ENCODE measurements around the gene VKORC1L1. TPM values are rescaled to one million over a fixed set of nuclear protein-coding genes. Genes with fewer than 3 reads are reported as not detected.
"Not testable (repeated sequence)": the region's sequence is repeated elsewhere in the genome, so short reads cannot be mapped to it uniquely, and the experiment has no call there.

Gene VKORC1L1
- total and polyA plus RNA-seq, 2 donors from 2014 or later, result 6.5 to 18.0 TPM

DNA sequence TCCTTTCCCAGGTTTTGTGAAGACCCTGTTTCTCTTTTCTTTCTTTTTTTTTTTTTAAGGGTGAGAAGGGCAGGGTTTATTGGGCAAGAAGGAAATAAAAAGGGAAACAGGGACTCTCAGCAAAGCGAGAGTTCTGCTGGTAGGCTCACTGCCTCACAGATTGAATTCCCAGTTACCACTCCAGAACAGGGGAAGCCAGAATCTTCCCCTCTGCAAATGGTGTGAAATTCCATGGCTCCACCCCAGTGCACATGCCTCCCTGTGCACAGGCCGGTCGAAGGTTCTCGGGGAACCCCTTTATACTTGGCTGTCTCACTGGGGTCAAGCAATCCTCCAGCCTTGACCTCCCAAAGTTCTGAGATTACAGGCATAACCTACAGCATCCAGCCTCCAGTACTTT is 119.7 kb downstream of the VKORC1L1 start:
- Histone ChIP-seq H3K4me3 (ENCODE audit: low read length in 3 of 3) (no peak overlapping the region), H3K27me3 (ENCODE audit: control insufficient read depth, insufficient read depth, low read length) (no peaks in the 10 kb centered on the region), H3K27ac (ENCODE audit: low read depth in 2 of 2, low read length in 2 of 2) (no peak overlapping the region), H3K9ac (ENCODE audit: low read length in 3 of 3) (no peak overlapping the region), H3K4me1 (ENCODE audit: control insufficient read depth in 2 of 3, insufficient read depth in 2 of 3, low read depth in 1 of 3, low read length in 3 of 3) (peaks cover 0 to 4% (median 0%) of the 10 kb centered on the region in 3 donors), H3K9me3 (ENCODE audit: control insufficient read depth in 2 of 3, insufficient read depth in 1 of 3, low read length in 3 of 3) (no peaks in the 10 kb centered on the region), H3K36me3 (ENCODE audit: control insufficient read depth in 2 of 3, insufficient read depth in 3 of 3, low read length in 3 of 3) (no peaks in the 10 kb centered on the region)
- TF ChIP-seq, protein P1, sequence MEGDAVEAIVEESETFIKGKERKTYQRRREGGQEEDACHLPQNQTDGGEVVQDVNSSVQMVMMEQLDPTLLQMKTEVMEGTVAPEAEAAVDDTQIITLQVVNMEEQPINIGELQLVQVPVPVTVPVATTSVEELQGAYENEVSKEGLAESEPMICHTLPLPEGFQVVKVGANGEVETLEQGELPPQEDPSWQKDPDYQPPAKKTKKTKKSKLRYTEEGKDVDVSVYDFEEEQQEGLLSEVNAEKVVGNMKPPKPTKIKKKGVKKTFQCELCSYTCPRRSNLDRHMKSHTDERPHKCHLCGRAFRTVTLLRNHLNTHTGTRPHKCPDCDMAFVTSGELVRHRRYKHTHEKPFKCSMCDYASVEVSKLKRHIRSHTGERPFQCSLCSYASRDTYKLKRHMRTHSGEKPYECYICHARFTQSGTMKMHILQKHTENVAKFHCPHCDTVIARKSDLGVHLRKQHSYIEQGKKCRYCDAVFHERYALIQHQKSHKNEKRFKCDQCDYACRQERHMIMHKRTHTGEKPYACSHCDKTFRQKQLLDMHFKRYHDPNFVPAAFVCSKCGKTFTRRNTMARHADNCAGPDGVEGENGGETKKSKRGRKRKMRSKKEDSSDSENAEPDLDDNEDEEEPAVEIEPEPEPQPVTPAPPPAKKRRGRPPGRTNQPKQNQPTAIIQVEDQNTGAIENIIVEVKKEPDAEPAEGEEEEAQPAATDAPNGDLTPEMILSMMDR (IDR thresholded peaks at IDR 0.05; ENCODE audit: borderline replicate concordance, extremely low read depth, insufficient read depth), result no peak
- no peak for FAIRE-seq
- peak in 4 of 5 donors; percentile 16 to 70 (median 54) for DNase-seq
- intact Hi-C loops (cut with DNase I), result no loop called here

DNA sequence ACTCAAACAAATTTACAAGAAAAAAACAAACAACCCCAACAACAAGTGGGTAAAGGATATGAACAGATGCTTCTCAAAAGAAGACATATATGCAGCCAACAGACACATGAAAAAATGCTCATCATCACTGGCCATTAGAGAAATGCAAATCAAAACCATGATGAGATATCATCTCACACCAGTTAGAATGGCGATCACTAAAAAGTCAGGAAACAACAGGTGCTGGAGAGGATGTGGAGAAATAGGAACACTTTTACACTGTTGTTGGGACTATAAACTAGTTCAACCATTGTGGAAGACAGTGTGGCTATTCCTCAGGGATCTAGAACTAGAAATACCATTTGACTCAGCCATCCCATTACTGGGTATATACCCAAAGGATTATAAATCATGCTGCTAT is 122.1 kb downstream of the VKORC1L1 start:
- H3K4me1 ChIP-seq (ENCODE audit: control insufficient read depth in 2 of 3, insufficient read depth in 2 of 3, low read depth in 1 of 3, low read length in 3 of 3); H3K4me3 ChIP-seq (ENCODE audit: low read length in 3 of 3); H3K27ac ChIP-seq (ENCODE audit: low read depth in 2 of 2, low read length in 2 of 2); H3K27me3 ChIP-seq (ENCODE audit: control insufficient read depth, insufficient read depth, low read length); intact Hi-C loops (cut with DNase I); FAIRE-seq; H3K9ac ChIP-seq (ENCODE audit: low read length in 3 of 3); DNase-seq; H3K36me3 ChIP-seq (ENCODE audit: control insufficient read depth in 2 of 3, insufficient read depth in 3 of 3, low read length in 3 of 3); H3K9me3 ChIP-seq (ENCODE audit: control insufficient read depth in 2 of 3, insufficient read depth in 1 of 3, low read length in 3 of 3): not testable (repeated sequence)

DNA sequence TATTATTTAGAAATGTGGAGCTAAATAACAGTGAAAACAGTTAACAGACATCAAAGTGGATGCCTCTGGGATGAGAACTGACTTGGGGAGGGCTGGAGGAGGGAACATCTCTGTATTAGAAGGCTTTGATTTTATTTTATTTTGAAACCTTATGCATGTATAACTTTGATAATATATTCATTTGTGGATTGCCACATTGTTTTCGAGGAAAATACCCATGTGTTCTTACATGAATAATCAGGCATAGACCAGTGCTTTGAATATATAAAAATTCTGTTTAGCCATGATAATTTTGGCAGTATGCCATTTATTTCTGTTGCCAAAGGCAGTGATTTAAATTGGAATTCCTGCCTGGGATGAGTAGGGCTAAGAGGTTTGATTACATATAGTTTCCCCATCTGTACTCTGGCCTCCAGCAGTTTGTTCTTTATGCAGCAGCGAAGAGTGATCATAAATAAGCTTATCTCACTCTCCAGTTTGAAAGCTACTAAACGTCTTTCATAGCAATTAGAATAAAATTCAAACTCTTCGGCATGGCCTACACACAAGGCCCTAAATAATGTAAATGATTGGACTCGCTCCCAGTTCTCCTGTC is 128.0 kb downstream of the VKORC1L1 start:
- intact Hi-C loops (cut with DNase I); FAIRE-seq: not testable (repeated sequence)

DNA sequence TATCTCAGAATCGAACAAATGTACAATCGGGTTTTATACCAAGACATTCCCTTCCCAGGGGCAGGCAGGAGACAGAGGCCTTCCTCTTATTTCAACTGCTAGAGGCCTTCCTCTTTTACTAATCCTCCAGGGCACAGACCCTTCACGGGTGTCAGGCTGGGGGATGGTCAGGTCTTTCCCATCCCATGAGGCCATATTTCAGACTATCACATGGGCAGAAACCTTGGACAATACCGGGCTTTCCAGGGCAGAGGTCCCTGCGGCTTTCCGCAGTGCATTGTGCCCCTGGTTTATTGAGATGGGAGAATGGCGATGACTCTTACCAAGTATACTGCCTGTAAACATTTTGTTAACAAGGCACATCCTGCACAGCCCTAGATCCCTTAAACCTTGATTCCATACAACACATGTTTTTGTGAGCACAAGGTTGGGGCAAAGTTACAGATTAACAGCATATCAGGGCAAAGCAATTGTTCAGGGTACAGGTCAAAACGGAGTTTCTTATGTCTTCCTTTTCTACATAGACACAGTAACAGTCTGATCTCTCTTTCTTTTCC is 132.3 kb downstream of the VKORC1L1 start:
- H3K9me3 ChIP-seq (ENCODE audit: control insufficient read depth in 2 of 3, insufficient read depth in 1 of 3, low read length in 3 of 3); H3K36me3 ChIP-seq (ENCODE audit: control insufficient read depth in 2 of 3, insufficient read depth in 3 of 3, low read length in 3 of 3); H3K9ac ChIP-seq (ENCODE audit: low read length in 3 of 3); H3K27me3 ChIP-seq (ENCODE audit: control insufficient read depth, insufficient read depth, low read length); H3K4me1 ChIP-seq (ENCODE audit: control insufficient read depth in 2 of 3, insufficient read depth in 2 of 3, low read depth in 1 of 3, low read length in 3 of 3); H3K27ac ChIP-seq (ENCODE audit: low read depth in 2 of 2, low read length in 2 of 2); intact Hi-C loops (cut with DNase I); FAIRE-seq: not testable (repeated sequence)
- H3K4me3 ChIP-seq (ENCODE audit: low read length in 3 of 3), result peak overlapping the region in 1 of 3 donors; percentile 17
- peak in 1 of 5 donors; percentile 20 for DNase-seq

More for the DNA sequence above, 128.0 kb downstream of the VKORC1L1 start:
- not testable (repeated sequence) for H3K9me3 ChIP-seq (ENCODE audit: control insufficient read depth in 2 of 3, insufficient read depth in 1 of 3, low read length in 3 of 3); H3K4me1 ChIP-seq (ENCODE audit: control insufficient read depth in 2 of 3, insufficient read depth in 2 of 3, low read depth in 1 of 3, low read length in 3 of 3); H3K36me3 ChIP-seq (ENCODE audit: control insufficient read depth in 2 of 3, insufficient read depth in 3 of 3, low read length in 3 of 3); H3K27me3 ChIP-seq (ENCODE audit: control insufficient read depth, insufficient read depth, low read length); H3K4me3 ChIP-seq (ENCODE audit: low read length in 3 of 3); DNase-seq; H3K9ac ChIP-seq (ENCODE audit: low read length in 3 of 3); H3K27ac ChIP-seq (ENCODE audit: low read depth in 2 of 2, low read length in 2 of 2)

DNA sequence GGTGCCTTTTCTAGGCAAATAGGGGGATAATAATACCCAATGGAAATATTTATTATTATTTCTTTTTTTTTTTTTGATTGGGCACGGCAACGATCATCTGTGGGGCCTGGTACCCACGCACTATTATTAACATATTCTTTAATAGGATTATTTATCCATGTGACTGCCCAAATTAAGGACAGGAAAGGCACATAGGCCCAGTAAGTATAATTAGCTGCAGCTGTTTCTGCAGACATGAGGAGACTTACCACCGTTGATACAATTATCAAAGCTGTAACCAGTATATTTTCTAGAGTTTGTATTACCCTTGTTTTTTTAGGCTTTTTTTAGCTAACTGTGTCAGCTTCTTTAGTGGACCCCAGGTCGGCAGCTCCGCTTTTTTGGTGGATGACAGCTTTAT is 134.4 kb downstream of the VKORC1L1 start:
- DNase-seq (no peak), FAIRE-seq (no peak)
- TF ChIP-seq, protein P1 (IDR thresholded peaks at IDR 0.05; ENCODE audit: borderline replicate concordance, extremely low read depth, insufficient read depth), result no peak
- no peak overlapping the region for H3K4me3 ChIP-seq (ENCODE audit: low read length in 3 of 3)
- no peak overlapping the region for H3K27ac ChIP-seq (ENCODE audit: low read depth in 2 of 2, low read length in 2 of 2)
- peaks cover 0 to 4% (median 0%) of the 10 kb centered on the region in 3 donors for H3K4me1 ChIP-seq (ENCODE audit: control insufficient read depth in 2 of 3, insufficient read depth in 2 of 3, low read depth in 1 of 3, low read length in 3 of 3)
- H3K27me3 ChIP-seq (ENCODE audit: control insufficient read depth, insufficient read depth, low read length), result no peaks in the 10 kb centered on the region
- no peak overlapping the region for H3K9ac ChIP-seq (ENCODE audit: low read length in 3 of 3)
- intact Hi-C loops (cut with DNase I), result no loop called here
- H3K9me3 ChIP-seq (ENCODE audit: control insufficient read depth in 2 of 3, insufficient read depth in 1 of 3, low read length in 3 of 3), result no peaks in the 10 kb centered on the region
- H3K36me3 ChIP-seq (ENCODE audit: control insufficient read depth in 2 of 3, insufficient read depth in 3 of 3, low read length in 3 of 3), result no peaks in the 10 kb centered on the region

Measured in kidney (tissue), 14 donors.